ENCODE data around the gene LYRM2. TPM values are rescaled to one million over a fixed set of nuclear protein-coding genes. Genes with fewer than 3 reads are reported as not detected.

The LYRM2 gene
- total RNA-seq, 1 donor = 24.2 TPM

- no peak for TF ChIP-seq CTCF (IDR thresholded peaks at IDR 0.05; ENCODE audit: insufficient read depth, low read depth, low read length)
- H3K4me3 ChIP-seq (ENCODE audit: low read depth, low read length) = no peak overlapping the region
- DNase-seq (ENCODE audit: low read depth) = no peak
Observed at GRCh38 chr6:89615882-89616281, 22.7 kb downstream of the LYRM2 start.

- no peak for TF ChIP-seq CTCF (IDR thresholded peaks at IDR 0.05; ENCODE audit: insufficient read depth, low read depth, low read length)
- no peak overlapping the region for H3K4me3 ChIP-seq (ENCODE audit: low read depth, low read length)
- no peak for DNase-seq (ENCODE audit: low read depth)
Observed at GRCh38 chr6:89613790-89614189, 24.8 kb downstream of the LYRM2 start.

- H3K4me3 ChIP-seq (ENCODE audit: low read depth, low read length) = no peak overlapping the region
- TF ChIP-seq CTCF (IDR thresholded peaks at IDR 0.05; ENCODE audit: insufficient read depth, low read depth, low read length) = no peak
- DNase-seq (ENCODE audit: low read depth) = no peak
Observed at GRCh38 chr6:89612121-89612520, 26.4 kb downstream of the LYRM2 start.

- no peak for TF ChIP-seq CTCF (IDR thresholded peaks at IDR 0.05; ENCODE audit: insufficient read depth, low read depth, low read length)
- H3K4me3 ChIP-seq (ENCODE audit: low read depth, low read length) = no peak overlapping the region
- no peak for DNase-seq (ENCODE audit: low read depth)
Observed at GRCh38 chr6:89611666-89612065, 26.9 kb downstream of the LYRM2 start.

GRCh38 chr6:89610149-89610642 is 28.4 kb downstream of the LYRM2 start:
- peak; percentile 52 for DNase-seq (ENCODE audit: low read depth)
- no peak overlapping the region for H3K4me3 ChIP-seq (ENCODE audit: low read depth, low read length)
- peak; percentile 77 for TF ChIP-seq CTCF (IDR thresholded peaks at IDR 0.05; ENCODE audit: insufficient read depth, low read depth, low read length)

GRCh38 chr6:89605861-89606260 is 32.7 kb downstream of the LYRM2 start:
- no peak for DNase-seq (ENCODE audit: low read depth)
- TF ChIP-seq CTCF (IDR thresholded peaks at IDR 0.05; ENCODE audit: insufficient read depth, low read depth, low read length) = no peak
- no peak overlapping the region for H3K4me3 ChIP-seq (ENCODE audit: low read depth, low read length)

- no peak for TF ChIP-seq CTCF (IDR thresholded peaks at IDR 0.05; ENCODE audit: insufficient read depth, low read depth, low read length)
Observed at GRCh38 chr6:89604653-89605052, 33.9 kb downstream of the LYRM2 start.

More at GRCh38 chr6:89604653-89605052, 33.9 kb downstream of the LYRM2 start:
- no peak for DNase-seq (ENCODE audit: low read depth)
- H3K4me3 ChIP-seq (ENCODE audit: low read depth, low read length) = no peak overlapping the region
